Activated CD8-positive, alpha-beta T cell treated with anti-CD3 and anti-CD28 coated beads for 36 hours (primary cell): ENCODE measurements around the gene ZMYM5. TPM values are rescaled to one million over a fixed set of nuclear protein-coding genes. Genes with fewer than 3 reads are reported as not detected.

Experiments
- total RNA-seq, 2 experiments: library from RNA; stranded (reverse); gene quantifications; one replicate each; pipeline ENCODE4 v1.2.3, GENCODE V29; 2021

The ZMYM5 gene
- total RNA-seq, 2 experiments from 2014 or later, result 10.1 to 10.4 TPM

Other genes starting within 250 kb of the ZMYM5 start
- gene MPHOSPH8, start 230.0 kb downstream of the ZMYM5 start, total RNA-seq, result 10 to 100 TPM; 26.9 to 27.4 TPM
- gene PSPC1, start 80.7 kb downstream of the ZMYM5 start, total RNA-seq, result 10 to 100 TPM; 61.8 to 62.2 TPM
- 10 to 100 TPM; 79.2 to 82.0 TPM for gene ZMYM2, start 95.1 kb upstream of the ZMYM5 start, total RNA-seq